ENCODE measurements around the gene ISOC1. TPM values are rescaled to one million over a fixed set of nuclear protein-coding genes. Genes with fewer than 3 reads are reported as not detected.

ISOC1 gene
- total RNA-seq, 4 donors from 2014 or later = 24.5 to 37.3 (median 29.2) TPM

DNA sequence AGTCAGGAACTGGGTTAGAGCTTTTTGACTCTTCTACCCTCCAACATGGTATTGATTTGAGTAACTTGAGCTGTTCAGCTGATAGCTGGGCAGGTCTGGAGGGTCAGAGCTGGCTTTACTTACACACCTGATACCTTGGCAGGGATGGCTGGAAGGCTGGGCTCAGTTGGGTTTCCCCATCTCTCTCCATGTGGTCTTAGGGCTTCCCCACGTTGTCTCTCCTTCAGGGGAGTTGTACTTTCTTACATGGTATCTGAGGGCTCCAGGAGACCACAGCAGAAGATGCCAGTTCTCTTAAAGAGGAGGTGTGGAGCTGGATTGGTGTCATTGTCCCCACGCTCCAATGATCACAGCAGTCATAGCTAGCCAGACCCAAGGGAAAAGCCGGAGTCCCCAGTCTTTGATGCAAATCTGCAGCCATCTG is 25.6 kb downstream of the ISOC1 start:
- TF ChIP-seq, protein P1, sequence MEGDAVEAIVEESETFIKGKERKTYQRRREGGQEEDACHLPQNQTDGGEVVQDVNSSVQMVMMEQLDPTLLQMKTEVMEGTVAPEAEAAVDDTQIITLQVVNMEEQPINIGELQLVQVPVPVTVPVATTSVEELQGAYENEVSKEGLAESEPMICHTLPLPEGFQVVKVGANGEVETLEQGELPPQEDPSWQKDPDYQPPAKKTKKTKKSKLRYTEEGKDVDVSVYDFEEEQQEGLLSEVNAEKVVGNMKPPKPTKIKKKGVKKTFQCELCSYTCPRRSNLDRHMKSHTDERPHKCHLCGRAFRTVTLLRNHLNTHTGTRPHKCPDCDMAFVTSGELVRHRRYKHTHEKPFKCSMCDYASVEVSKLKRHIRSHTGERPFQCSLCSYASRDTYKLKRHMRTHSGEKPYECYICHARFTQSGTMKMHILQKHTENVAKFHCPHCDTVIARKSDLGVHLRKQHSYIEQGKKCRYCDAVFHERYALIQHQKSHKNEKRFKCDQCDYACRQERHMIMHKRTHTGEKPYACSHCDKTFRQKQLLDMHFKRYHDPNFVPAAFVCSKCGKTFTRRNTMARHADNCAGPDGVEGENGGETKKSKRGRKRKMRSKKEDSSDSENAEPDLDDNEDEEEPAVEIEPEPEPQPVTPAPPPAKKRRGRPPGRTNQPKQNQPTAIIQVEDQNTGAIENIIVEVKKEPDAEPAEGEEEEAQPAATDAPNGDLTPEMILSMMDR (IDR thresholded peaks at IDR 0.05) = no peak
- ATAC-seq (ENCODE audit: low FRiP score) (no peak), DNase-seq (ENCODE audit: low spot score) (no peak)

DNA sequence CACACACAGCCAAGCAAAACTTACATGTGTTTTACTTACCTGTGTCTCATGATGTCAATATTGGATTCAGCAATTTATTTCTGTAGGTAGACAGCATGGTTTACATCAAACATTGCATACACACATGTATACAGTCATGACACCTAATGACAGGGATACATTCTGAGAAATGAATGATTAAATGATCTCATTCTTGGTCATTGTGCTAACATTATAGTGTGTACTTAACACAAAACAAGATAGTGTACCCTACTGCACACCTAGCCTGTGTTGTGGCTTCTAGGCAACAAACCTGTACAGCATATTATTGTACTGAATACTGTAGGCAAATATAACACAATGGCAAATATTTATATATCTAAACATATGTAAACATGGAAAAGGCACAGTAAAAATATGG is 28.0 kb downstream of the ISOC1 start:
- DNase-seq (ENCODE audit: low spot score) = no peak
- TF ChIP-seq, protein P1 (IDR thresholded peaks at IDR 0.05) = no peak
- ATAC-seq (ENCODE audit: low FRiP score) = no peak

DNA sequence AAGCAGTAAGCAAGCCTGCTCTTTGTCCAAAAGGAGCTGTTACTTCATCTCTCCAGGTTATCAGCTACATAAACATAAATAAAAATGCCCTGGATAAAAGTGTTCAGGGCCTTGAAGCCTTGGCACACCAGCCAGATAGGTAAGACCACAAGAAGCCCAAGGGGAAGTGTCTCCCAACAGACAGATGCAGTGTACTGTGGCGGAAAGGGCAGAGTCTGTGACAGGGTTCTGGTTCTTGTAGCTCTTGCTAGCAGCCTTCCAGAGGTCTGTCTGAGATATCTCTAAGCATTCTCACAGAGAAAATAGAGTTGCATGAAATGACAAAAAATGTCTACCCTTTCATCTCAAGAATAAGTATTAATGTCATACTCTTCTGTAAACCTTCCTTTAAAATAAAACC is 30.1 kb downstream of the ISOC1 start:
- DNase-seq (ENCODE audit: low spot score) (no peak), ATAC-seq (ENCODE audit: low FRiP score) (no peak)
- TF ChIP-seq, protein P1 (IDR thresholded peaks at IDR 0.05) = no peak

DNA sequence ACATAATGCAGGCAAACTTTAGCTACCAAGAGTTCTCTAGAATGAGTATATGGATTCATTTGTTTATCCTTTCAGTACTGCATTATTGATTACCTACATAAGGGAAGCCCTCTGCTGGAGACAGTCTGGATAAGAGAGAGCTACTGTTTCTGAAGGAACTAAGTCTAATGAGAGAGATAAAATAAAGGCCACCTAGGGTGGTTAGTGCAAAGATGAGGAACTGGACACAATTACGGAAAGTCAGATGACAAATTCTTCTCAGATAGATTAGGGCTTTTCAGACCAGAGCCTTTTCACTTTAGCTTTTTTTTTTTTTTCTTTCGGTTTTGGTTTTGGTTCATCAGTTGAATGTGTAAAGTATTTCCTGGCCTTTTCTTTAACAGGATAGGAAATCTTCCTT is 31.3 kb downstream of the ISOC1 start:
- TF ChIP-seq, protein P1 (IDR thresholded peaks at IDR 0.05) = no peak
- DNase-seq (ENCODE audit: low spot score) = no peak
- ATAC-seq (ENCODE audit: low FRiP score) = no peak

DNA sequence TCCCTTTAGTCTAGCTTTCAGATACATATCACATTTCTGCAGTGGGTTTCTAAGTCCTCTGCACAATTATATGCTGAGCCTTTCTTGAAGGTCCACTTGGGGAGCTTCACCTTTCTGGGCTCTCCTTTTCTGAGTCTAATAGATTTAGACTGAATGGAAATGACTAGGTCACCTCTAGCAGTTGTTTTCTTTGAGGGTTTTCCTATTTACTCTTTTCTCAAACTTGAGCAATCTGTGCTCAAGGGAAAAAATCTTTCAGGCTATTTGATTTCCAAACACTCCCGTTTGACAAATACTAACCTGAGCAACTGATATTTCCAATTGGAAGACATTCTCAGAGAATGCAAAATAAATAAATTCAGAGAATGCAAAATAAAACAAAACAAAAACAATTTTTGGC is 39.0 kb downstream of the ISOC1 start:
- no peak for ATAC-seq (ENCODE audit: low FRiP score)
- TF ChIP-seq, protein P1 (IDR thresholded peaks at IDR 0.05) = no peak
- DNase-seq (ENCODE audit: low spot score) = no peak

DNA sequence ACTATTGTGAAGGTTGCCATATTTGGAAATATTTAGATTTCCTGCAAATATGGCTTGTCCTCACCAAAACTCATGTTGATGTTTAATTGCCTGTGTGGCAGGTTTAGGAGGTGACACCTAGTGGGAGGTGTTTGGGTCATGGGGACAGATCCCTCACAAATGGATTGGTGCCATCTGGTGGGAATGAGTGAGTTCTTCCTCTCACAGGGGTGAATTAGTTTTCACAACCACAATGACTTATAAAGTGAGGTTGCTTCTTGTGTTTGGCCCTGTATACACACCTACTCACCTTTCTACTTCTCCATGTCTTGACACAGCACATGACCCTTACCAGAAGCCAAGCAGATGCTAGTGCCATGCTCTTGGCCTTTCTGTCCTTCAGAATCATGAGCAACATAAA is 41.1 kb downstream of the ISOC1 start:
- DNase-seq (ENCODE audit: low spot score) (no peak), ATAC-seq (ENCODE audit: low FRiP score) (no peak)

DNA sequence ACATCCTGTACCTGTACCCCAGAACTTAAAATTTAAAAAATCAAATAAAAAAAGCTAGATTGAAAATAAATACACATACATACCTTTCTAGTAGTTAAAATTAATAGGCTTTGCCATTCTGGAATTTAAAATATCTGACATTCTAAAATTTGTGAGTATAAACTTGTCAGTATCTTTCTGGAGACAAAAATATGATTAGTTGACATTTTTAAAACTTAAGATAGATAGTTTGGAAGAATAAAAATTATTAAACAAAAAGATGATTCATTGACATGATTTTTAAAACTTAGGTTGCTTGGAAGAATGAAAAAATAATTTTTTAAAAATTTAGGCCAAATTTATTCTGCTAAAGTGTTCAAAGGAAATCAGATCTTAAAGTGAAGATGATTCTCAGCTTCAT is 43.1 kb downstream of the ISOC1 start:
- no peak for DNase-seq (ENCODE audit: low spot score)
- TF ChIP-seq, protein P1 (IDR thresholded peaks at IDR 0.05) = no peak
- ATAC-seq (ENCODE audit: low FRiP score) = no peak

More for the DNA sequence above, 41.1 kb downstream of the ISOC1 start:
- TF ChIP-seq, protein P1 (IDR thresholded peaks at IDR 0.05) = no peak

Measured in omental fat pad (tissue), 4 donors.